Mammary epithelial cell (primary cell): ENCODE data around the gene FAM13A.

ENCODE experiments used
- CTCF ChIP-seq, 2 donors: IDR thresholded peaks in 1 of 2; conservative IDR thresholded peaks in 1 of 2; 2 replicates each; pipeline ENCODE4 v1.5.1; 2011 to 2012; ENCODE audit warnings: inconsistent platforms in 2 of 2, low read length in 2 of 2, mild to moderate bottlenecking in 2 of 2, control low read depth in 1 of 2, low read depth in 1 of 2; ENCODE audit not compliant: insufficient read depth in 1 of 2; ENCODE audit errors: extremely low read depth in 1 of 2
- EZH2 ChIP-seq: IDR thresholded peaks from 2 replicates; pipeline ENCODE4 v1.6.1; 2012; ENCODE audit warnings: low read length, inconsistent platforms, borderline replicate concordance

GRCh38 chr4:88745581-88746163, 311.3 kb downstream of the FAM13A start:
- TF ChIP-seq CTCF (conservative IDR thresholded peaks at IDR 0.05 in 1 of 2, IDR thresholded peaks at IDR 0.05 in 1 of 2; ENCODE audit: extremely low read depth in 1 of 2, insufficient read depth in 1 of 2, low read depth in 1 of 2, low read length in 2 of 2) (no peak), EZH2 (no peak)
